ENCODE results near the gene HOXA13.

Gene HOXA13

GRCh38 chr7:27184337-27185012 lies 15.4 kb downstream of the HOXA13 start:
- Histone ChIP-seq H3K79me1 (ENCODE audit: low read length) (no peaks in the 10 kb centered on the region), H3K4me1 (ENCODE audit: control insufficient read depth, low read depth, low read length) (no peaks in the 10 kb centered on the region), H3K27ac (ENCODE audit: low read depth, low read length) (no peak overlapping the region), H2BK120ac (ENCODE audit: low read depth, low read length) (no peak overlapping the region), H4K8ac (ENCODE audit: low read depth, low read length) (no peak overlapping the region), H3K4me3 (ENCODE audit: low read length) (no peak overlapping the region), H2AK5ac (ENCODE audit: low read length) (no peak overlapping the region), H3K18ac (ENCODE audit: low read length) (no peak overlapping the region), H3K27me3 (ENCODE audit: insufficient read depth, low read length, poor library complexity) (peaks cover 85% of the 10 kb centered on the region), H4K5ac (ENCODE audit: low read length) (no peak overlapping the region), H3K56ac (ENCODE audit: low read length) (no peak overlapping the region), H2BK5ac (ENCODE audit: low read length) (no peak overlapping the region), H3K4ac (ENCODE audit: low read depth, low read length) (no peak overlapping the region), H3K36me3 (ENCODE audit: control insufficient read depth, insufficient read depth, low read length) (no peaks in the 10 kb centered on the region), H3K4me2 (ENCODE audit: low read length) (peak overlapping the region; percentile 55), H3K9ac (ENCODE audit: low read length) (peak overlapping the region; percentile 18), H2BK15ac (replicated peaks; ENCODE audit: low read depth) (no peak overlapping the region), H3K79me2 (ENCODE audit: control insufficient read depth, insufficient read depth, low read length) (no peaks in the 10 kb centered on the region), H3K23ac (ENCODE audit: low read length) (no peak overlapping the region)
- no CpG with 5 or more reads among the region's 72 CpGs for WGBS (ENCODE audit: extremely low coverage, insufficient coverage, low lambda C conversion rate)
- DNase-seq = no peak

GRCh38 chr7:27183682-27184336 lies 16.1 kb downstream of the HOXA13 start:
- no peak overlapping the region for H3K27ac ChIP-seq (ENCODE audit: low read depth, low read length)
- no peak overlapping the region for H3K23ac ChIP-seq (ENCODE audit: low read length)
- H3K79me2 ChIP-seq (ENCODE audit: control insufficient read depth, insufficient read depth, low read length) = no peaks in the 10 kb centered on the region
- peak overlapping the region; percentile 18 for H3K9ac ChIP-seq (ENCODE audit: low read length)
- WGBS (ENCODE audit: extremely low coverage, insufficient coverage, low lambda C conversion rate) = no CpG with 5 or more reads among the region's 30 CpGs
- no peak overlapping the region for H2AK5ac ChIP-seq (ENCODE audit: low read length)
- no peaks in the 10 kb centered on the region for H3K79me1 ChIP-seq (ENCODE audit: low read length)
- H2BK5ac ChIP-seq (ENCODE audit: low read length) = no peak overlapping the region
- no peak overlapping the region for H2BK120ac ChIP-seq (ENCODE audit: low read depth, low read length)
- no peak overlapping the region for H4K5ac ChIP-seq (ENCODE audit: low read length)
- peaks cover 85% of the 10 kb centered on the region for H3K27me3 ChIP-seq (ENCODE audit: insufficient read depth, low read length, poor library complexity)
- no peak overlapping the region for H3K4ac ChIP-seq (ENCODE audit: low read depth, low read length)
- DNase-seq = no peak
- H3K36me3 ChIP-seq (ENCODE audit: control insufficient read depth, insufficient read depth, low read length) = no peaks in the 10 kb centered on the region
- no peak overlapping the region for H3K56ac ChIP-seq (ENCODE audit: low read length)
- H2BK15ac ChIP-seq (replicated peaks; ENCODE audit: low read depth) = no peak overlapping the region
- no peak overlapping the region for H4K8ac ChIP-seq (ENCODE audit: low read depth, low read length)
- H3K4me1 ChIP-seq (ENCODE audit: control insufficient read depth, low read depth, low read length) = no peaks in the 10 kb centered on the region
- no peak overlapping the region for H3K4me3 ChIP-seq (ENCODE audit: low read length)
- peak overlapping the region; percentile 41 for H3K4me2 ChIP-seq (ENCODE audit: low read length)
- peak overlapping the region; percentile 19 for H3K18ac ChIP-seq (ENCODE audit: low read length)

GRCh38 chr7:27182861-27183681 lies 16.8 kb downstream of the HOXA13 start:
- Histone ChIP-seq H3K36me3 (ENCODE audit: control insufficient read depth, insufficient read depth, low read length) (no peaks in the 10 kb centered on the region), H2AK5ac (ENCODE audit: low read length) (no peak overlapping the region), H2BK5ac (ENCODE audit: low read length) (no peak overlapping the region), H3K18ac (ENCODE audit: low read length) (no peak overlapping the region), H4K5ac (ENCODE audit: low read length) (no peak overlapping the region), H4K8ac (ENCODE audit: low read depth, low read length) (no peak overlapping the region), H3K79me1 (ENCODE audit: low read length) (no peaks in the 10 kb centered on the region), H3K9ac (ENCODE audit: low read length) (no peak overlapping the region), H3K4me1 (ENCODE audit: control insufficient read depth, low read depth, low read length) (no peaks in the 10 kb centered on the region), H3K56ac (ENCODE audit: low read length) (no peak overlapping the region), H3K27ac (ENCODE audit: low read depth, low read length) (no peak overlapping the region), H3K4ac (ENCODE audit: low read depth, low read length) (no peak overlapping the region), H3K4me2 (ENCODE audit: low read length) (peak overlapping the region; percentile 2), H3K79me2 (ENCODE audit: control insufficient read depth, insufficient read depth, low read length) (no peaks in the 10 kb centered on the region), H3K23ac (ENCODE audit: low read length) (no peak overlapping the region), H3K4me3 (ENCODE audit: low read length) (no peak overlapping the region), H2BK15ac (replicated peaks; ENCODE audit: low read depth) (no peak overlapping the region), H2BK120ac (ENCODE audit: low read depth, low read length) (no peak overlapping the region), H3K27me3 (ENCODE audit: insufficient read depth, low read length, poor library complexity) (peaks cover 84% of the 10 kb centered on the region)
- DNase-seq = peak; percentile 86
- WGBS (ENCODE audit: extremely low coverage, insufficient coverage, low lambda C conversion rate) = no CpG with 5 or more reads among the region's 39 CpGs

- H3K4me2 ChIP-seq (ENCODE audit: low read length) = no peak overlapping the region
- no peaks in the 10 kb centered on the region for H3K36me3 ChIP-seq (ENCODE audit: control insufficient read depth, insufficient read depth, low read length)
- H3K18ac ChIP-seq (ENCODE audit: low read length) = no peak overlapping the region
- H3K79me2 ChIP-seq (ENCODE audit: control insufficient read depth, insufficient read depth, low read length) = no peaks in the 10 kb centered on the region
- H2BK120ac ChIP-seq (ENCODE audit: low read depth, low read length) = no peak overlapping the region
- H3K23ac ChIP-seq (ENCODE audit: low read length) = no peak overlapping the region
- no peaks in the 10 kb centered on the region for H3K79me1 ChIP-seq (ENCODE audit: low read length)
- H3K9ac ChIP-seq (ENCODE audit: low read length) = no peak overlapping the region
- no peak overlapping the region for H3K56ac ChIP-seq (ENCODE audit: low read length)
- peaks cover 84% of the 10 kb centered on the region for H3K27me3 ChIP-seq (ENCODE audit: insufficient read depth, low read length, poor library complexity)
- H3K4ac ChIP-seq (ENCODE audit: low read depth, low read length) = no peak overlapping the region
- no peak overlapping the region for H2AK5ac ChIP-seq (ENCODE audit: low read length)
- H3K27ac ChIP-seq (ENCODE audit: low read depth, low read length) = no peak overlapping the region
- H3K4me1 ChIP-seq (ENCODE audit: control insufficient read depth, low read depth, low read length) = no peaks in the 10 kb centered on the region
- H2BK15ac ChIP-seq (replicated peaks; ENCODE audit: low read depth) = no peak overlapping the region
- no peak for DNase-seq
- H3K4me3 ChIP-seq (ENCODE audit: low read length) = no peak overlapping the region
- no peak overlapping the region for H2BK5ac ChIP-seq (ENCODE audit: low read length)
- H4K5ac ChIP-seq (ENCODE audit: low read length) = no peak overlapping the region
- no peak overlapping the region for H4K8ac ChIP-seq (ENCODE audit: low read depth, low read length)
- WGBS (ENCODE audit: extremely low coverage, insufficient coverage, low lambda C conversion rate) = no CpG with 5 or more reads among the region's 4 CpGs
Measured at GRCh38 chr7:27182285-27182841, 17.5 kb downstream of the HOXA13 start.

- H3K56ac ChIP-seq (ENCODE audit: low read length) = no peak overlapping the region
- H3K27me3 ChIP-seq (ENCODE audit: insufficient read depth, low read length, poor library complexity) = peaks cover 85% of the 10 kb centered on the region
- no peak overlapping the region for H4K8ac ChIP-seq (ENCODE audit: low read depth, low read length)
- no peaks in the 10 kb centered on the region for H3K79me1 ChIP-seq (ENCODE audit: low read length)
- no peak for DNase-seq
- no peak overlapping the region for H3K4me3 ChIP-seq (ENCODE audit: low read length)
- no peak overlapping the region for H2BK5ac ChIP-seq (ENCODE audit: low read length)
- no peak overlapping the region for H2BK120ac ChIP-seq (ENCODE audit: low read depth, low read length)
- no CpG with 5 or more reads among the region's 4 CpGs for WGBS (ENCODE audit: extremely low coverage, insufficient coverage, low lambda C conversion rate)
- no peak overlapping the region for H2AK5ac ChIP-seq (ENCODE audit: low read length)
- H3K4ac ChIP-seq (ENCODE audit: low read depth, low read length) = no peak overlapping the region
- H3K4me2 ChIP-seq (ENCODE audit: low read length) = no peak overlapping the region
- no peak overlapping the region for H3K27ac ChIP-seq (ENCODE audit: low read depth, low read length)
- no peak overlapping the region for H2BK15ac ChIP-seq (replicated peaks; ENCODE audit: low read depth)
- H3K18ac ChIP-seq (ENCODE audit: low read length) = no peak overlapping the region
- no peak overlapping the region for H3K9ac ChIP-seq (ENCODE audit: low read length)
- H3K4me1 ChIP-seq (ENCODE audit: control insufficient read depth, low read depth, low read length) = no peaks in the 10 kb centered on the region
- H3K79me2 ChIP-seq (ENCODE audit: control insufficient read depth, insufficient read depth, low read length) = no peaks in the 10 kb centered on the region
- no peak overlapping the region for H4K5ac ChIP-seq (ENCODE audit: low read length)
- H3K23ac ChIP-seq (ENCODE audit: low read length) = no peak overlapping the region
- H3K36me3 ChIP-seq (ENCODE audit: control insufficient read depth, insufficient read depth, low read length) = no peaks in the 10 kb centered on the region
Measured at GRCh38 chr7:27181795-27182275, 18.1 kb downstream of the HOXA13 start.
